Spleen (tissue), 3 donors: Measurements from ENCODE around the gene UBE2V1.

Source experiments
- POLR2A ChIP-seq, 3 donors: fragments of 450-650 bp; IDR thresholded peaks; one replicate each; pipeline ENCODE4 v1.5.1; 2017; ENCODE audit warnings: antibody characterized with exemption in 3 of 3, mild to moderate bottlenecking in 1 of 3
- POLR2AphosphoS5 ChIP-seq, 3 donors: sonication (generic); formaldehyde crosslinking; IDR thresholded peaks; one replicate each; pipeline ENCODE4 v1.5.1; 2017; ENCODE audit warnings: antibody characterized with exemption in 3 of 3

GRCh38 chr20:50101887-50102286 is 11.1 kb downstream of the UBE2V1 start:
- no peak for TF ChIP-seq POLR2A (IDR thresholded peaks at IDR 0.05)
- TF ChIP-seq POLR2AphosphoS5 (IDR thresholded peaks at IDR 0.05) = no peak
